Measurements from ENCODE around the gene KIAA2012.

Gene KIAA2012

GRCh38 chr2:202149936-202150335, 76.9 kb downstream of the KIAA2012 start:
- TF ChIP-seq REST (IDR thresholded peaks at IDR 0.05; ENCODE audit: insufficient replicate concordance, low read depth) (no peak), CTCF (IDR thresholded peaks at IDR 0.05; ENCODE audit: insufficient read depth, low read length) (no peak), GABPA (IDR thresholded peaks at IDR 0.05; ENCODE audit: low read depth) (no peak), POLR2AphosphoS5 (IDR thresholded peaks at IDR 0.05; ENCODE audit: low read depth) (no peak)
- H3K27ac ChIP-seq (replicated peaks), result no peak overlapping the region
- H3K27me3 ChIP-seq (ENCODE audit: insufficient read depth, poor library complexity, severe bottlenecking), result peaks cover 2% of the 10 kb centered on the region
- no peak overlapping the region for H3K4me3 ChIP-seq (replicated peaks; ENCODE audit: insufficient read depth, low read length)
- no peak for DNase-seq (ENCODE audit: low read depth in 1 of 2, low spot score in 1 of 2)

- no peak for TF ChIP-seq REST (IDR thresholded peaks at IDR 0.05; ENCODE audit: insufficient replicate concordance, low read depth)
- TF ChIP-seq GABPA (IDR thresholded peaks at IDR 0.05; ENCODE audit: low read depth), result no peak
- TF ChIP-seq SPI1 (IDR thresholded peaks at IDR 0.05; ENCODE audit: borderline replicate concordance, low read depth), result no peak
- TF ChIP-seq POLR2AphosphoS5 (IDR thresholded peaks at IDR 0.05; ENCODE audit: low read depth), result no peak
- TF ChIP-seq CTCF (IDR thresholded peaks at IDR 0.05; ENCODE audit: insufficient read depth, low read length), result no peak
- DNase-seq (ENCODE audit: low read depth in 1 of 2, low spot score in 1 of 2), result no peak
- Histone ChIP-seq H3K4me3 (replicated peaks; ENCODE audit: insufficient read depth, low read length) (no peak overlapping the region), H3K27ac (replicated peaks) (no peak overlapping the region), H3K27me3 (ENCODE audit: insufficient read depth, poor library complexity, severe bottlenecking) (peaks cover 2% of the 10 kb centered on the region)
These were observed 79.2 kb downstream of the KIAA2012 start for GRCh38 chr2:202152104-202152715.

GRCh38 chr2:202154613-202155012, 81.6 kb downstream of the KIAA2012 start:
- H3K27me3 ChIP-seq (ENCODE audit: insufficient read depth, poor library complexity, severe bottlenecking), result peaks cover 2% of the 10 kb centered on the region
- no peak for DNase-seq (ENCODE audit: low read depth in 1 of 2, low spot score in 1 of 2)
- no peak overlapping the region for H3K4me3 ChIP-seq (replicated peaks; ENCODE audit: insufficient read depth, low read length)
- no peak overlapping the region for H3K27ac ChIP-seq (replicated peaks)
- TF ChIP-seq GABPA (IDR thresholded peaks at IDR 0.05; ENCODE audit: low read depth) (no peak), REST (IDR thresholded peaks at IDR 0.05; ENCODE audit: insufficient replicate concordance, low read depth) (no peak), SPI1 (IDR thresholded peaks at IDR 0.05; ENCODE audit: borderline replicate concordance, low read depth) (no peak), CTCF (IDR thresholded peaks at IDR 0.05; ENCODE audit: insufficient read depth, low read length) (no peak), POLR2AphosphoS5 (IDR thresholded peaks at IDR 0.05; ENCODE audit: low read depth) (no peak)

All from HL-60 (cell line).